Aorta (tissue), 5 donors: Measurements from ENCODE around the gene DVL2. TPM values are rescaled to one million over a fixed set of nuclear protein-coding genes. Genes with fewer than 3 reads are reported as not detected.

Experiments used
- ATAC-seq: fragments of 200-7000 bp; cut with Tn5 transposase; one replicate; pipeline ENCODE4 v1.9.1; 2022; ENCODE audit warnings: moderate library complexity; ENCODE audit not compliant: low FRiP score
- DNase-seq, 2 donors: peaks; one replicate each; pipeline ENCODE4 v3.0.0-alpha.2; 2020
- H3K27ac ChIP-seq, 2 donors: one replicate each; pipeline ENCODE4 v1.5.1; 2013; ENCODE audit warnings: low read length in 2 of 2, mild to moderate bottlenecking in 2 of 2, moderate library complexity in 2 of 2, control low read depth in 1 of 2, inconsistent platforms in 1 of 2, low read depth in 1 of 2
- H3K27me3 ChIP-seq, 2 donors: one replicate each; pipeline ENCODE4 v1.6.1; 2013; ENCODE audit warnings: control low read depth in 1 of 2, low read length in 1 of 2, mild to moderate bottlenecking in 1 of 2, moderate library complexity in 1 of 2; ENCODE audit not compliant: insufficient read depth in 2 of 2, control insufficient read depth in 1 of 2
- H3K36me3 ChIP-seq, 2 donors: one replicate each; pipeline ENCODE4 v1.6.1; 2013; ENCODE audit warnings: control low read depth in 1 of 2, low read length in 1 of 2, mild to moderate bottlenecking in 1 of 2; ENCODE audit not compliant: insufficient read depth in 2 of 2, control insufficient read depth in 1 of 2
- H3K4me1 ChIP-seq, 2 donors: one replicate each; pipeline ENCODE4 v1.6.1; 2013; ENCODE audit warnings: low read length in 2 of 2, control low read depth in 1 of 2, mild to moderate bottlenecking in 1 of 2, moderate library complexity in 1 of 2; ENCODE audit not compliant: insufficient read depth in 2 of 2, control insufficient read depth in 1 of 2
- H3K4me3 ChIP-seq, 2 donors: one replicate each; pipeline ENCODE4 v1.5.1; 2013; ENCODE audit warnings: low read length in 2 of 2, control low read depth in 1 of 2, mild to moderate bottlenecking in 1 of 2
- H3K9me3 ChIP-seq: one replicate; pipeline ENCODE4 v1.6.1; 2013; ENCODE audit warnings: mild to moderate bottlenecking, low read length; ENCODE audit not compliant: control insufficient read depth
- WGBS, 2 donors: extraction: QIAGEN DNeasy Blood & Tissue Kit; methylation state at CpG; one replicate each; pipeline ENCODE4 v1.1.7; 2013; 5-methylcytosine and 5-hydroxymethylcytosine counted together
- intact Hi-C, 2 donors: fragments of 100-400 bp; cut with DNase I; formaldehyde crosslinking; loops; one replicate each; pipeline versions ENCODE4 v1.14.2 to v1.15.0; 2022
- polyA plus RNA-seq, 2 donors: library from polyadenylated mRNA; stranded (reverse); fragments of 200-250 nt; gene quantifications; one replicate each; pipeline ENCODE4 v1.2.3, GENCODE V29; 2013
- total RNA-seq, 2 donors: library from RNA; stranded (reverse); fragmentation: NEBNext Ultra II Directional; extraction: Animal tissue kit (Norgen Biotek cat#: 25700); gene quantifications; one replicate each; pipeline ENCODE4 v1.2.1, GENCODE V29; 2021
- donor health status: healthy with polysubstance abuse.
- donor health status: Bipolar disorder and iron deficiency.
- donor health status: DM: no; HTN: no; CAD: no.
- donor health status: DM: no; HTN: no; CAD: no.
- donor health status: DM: yes; HTN: yes; CAD: no.

DVL2 gene
- total and polyA plus RNA-seq, 4 donors: 10.0 to 45.6 (median 25.1) TPM

GRCh38 chr17:7235693-7236665 lies 1.7 kb upstream of the DVL2 start:
- 81 to 84% methylated on average over 22 of the region's 22 CpGs for WGBS, 2 donors
- Histone ChIP-seq H3K27me3 (no peaks in the 10 kb centered on the region), H3K9me3 (no peaks in the 10 kb centered on the region), H3K4me3 (no peak overlapping the region), H3K36me3 (no peaks in the 10 kb centered on the region), H3K4me1 (no peaks in the 10 kb centered on the region), H3K27ac (no peak overlapping the region)
- intact Hi-C loops: no loop called here
- DNase-seq (peak; percentile 48 to 56), ATAC-seq (no peak)

GRCh38 chr17:7233701-7234082 lies 625 bp downstream of the DVL2 start:
- peak; percentile 11 for ATAC-seq
- H3K4me1 ChIP-seq: no peaks in the 10 kb centered on the region

GRCh38 chr17:7232114-7232513 lies 2.2 kb downstream of the DVL2 start:
- Histone ChIP-seq H3K36me3 (peaks cover 0 to 4% of the 10 kb centered on the region in 2 donors), H3K9me3 (no peaks in the 10 kb centered on the region), H3K27me3 (no peaks in the 10 kb centered on the region), H3K27ac (no peak overlapping the region), H3K4me3 (no peak overlapping the region), H3K4me1 (no peaks in the 10 kb centered on the region)
- ATAC-seq (no peak), DNase-seq (no peak)
- intact Hi-C loops: no loop called here
- WGBS, 2 donors: 77 to 78% methylated on average over 5 of the region's 5 CpGs

More at GRCh38 chr17:7233701-7234082, 625 bp downstream of the DVL2 start:
- WGBS, 2 donors: 1% methylated on average over 9 of the region's 9 CpGs
- Histone ChIP-seq H3K4me3 (peak overlapping the region; percentile 43 to 79), H3K9me3 (no peaks in the 10 kb centered on the region), H3K27me3 (no peaks in the 10 kb centered on the region), H3K27ac (no peak overlapping the region), H3K36me3 (peaks cover 0 to 4% of the 10 kb centered on the region in 2 donors)
- intact Hi-C loops: no loop called here
- DNase-seq: no peak

GRCh38 chr17:7229504-7229903 lies 4.8 kb downstream of the DVL2 start:
- Histone ChIP-seq H3K36me3 (peaks cover 0 to 4% of the 10 kb centered on the region in 2 donors), H3K27ac (no peak overlapping the region), H3K4me1 (no peaks in the 10 kb centered on the region), H3K4me3 (no peak overlapping the region), H3K27me3 (no peaks in the 10 kb centered on the region), H3K9me3 (no peaks in the 10 kb centered on the region)
- DNase-seq (no peak), ATAC-seq (no peak)
- intact Hi-C loops: no loop called here
- 94 to 96% methylated on average over 19 of the region's 19 CpGs for WGBS, 2 donors

GRCh38 chr17:7228920-7229319 lies 5.4 kb downstream of the DVL2 start:
- H3K4me3 ChIP-seq: no peak overlapping the region
- intact Hi-C loops: no loop called here
- no peak overlapping the region for H3K27ac ChIP-seq
- H3K36me3 ChIP-seq: peaks cover 3 to 4% of the 10 kb centered on the region in 2 donors
- no peaks in the 10 kb centered on the region for H3K4me1 ChIP-seq
- no peak for ATAC-seq
- no peaks in the 10 kb centered on the region for H3K9me3 ChIP-seq
- no peak for DNase-seq
- no peaks in the 10 kb centered on the region for H3K27me3 ChIP-seq
- 88 to 90% methylated on average over 14 of the region's 14 CpGs for WGBS, 2 donors

GRCh38 chr17:7226721-7227710 lies 7.3 kb downstream of the DVL2 start:
- Histone ChIP-seq H3K27me3 (no peaks in the 10 kb centered on the region), H3K36me3 (peaks cover 4 to 6% of the 10 kb centered on the region in 2 donors), H3K27ac (no peak overlapping the region), H3K9me3 (no peaks in the 10 kb centered on the region), H3K4me1 (no peaks in the 10 kb centered on the region), H3K4me3 (no peak overlapping the region)
- intact Hi-C loops: no loop called here
- no peak for ATAC-seq
- DNase-seq: no peak
- 88 to 89% methylated on average over 31 of the region's 31 CpGs for WGBS, 2 donors

GRCh38 chr17:7225711-7226331 lies 8.5 kb downstream of the DVL2 start:
- H3K4me3 ChIP-seq: no peak overlapping the region
- intact Hi-C loops: no loop called here
- H3K9me3 ChIP-seq: no peaks in the 10 kb centered on the region
- no peak for ATAC-seq
- no peak overlapping the region for H3K27ac ChIP-seq
- H3K4me1 ChIP-seq: no peaks in the 10 kb centered on the region
- H3K36me3 ChIP-seq: peaks cover 4 to 6% of the 10 kb centered on the region in 2 donors
- H3K27me3 ChIP-seq: no peaks in the 10 kb centered on the region
- no peak for DNase-seq
- 71 to 72% methylated on average over 16 to 21 of the region's 21 CpGs for WGBS, 2 donors

GRCh38 chr17:7224661-7225111 lies 9.6 kb downstream of the DVL2 start:
- no peaks in the 10 kb centered on the region for H3K27me3 ChIP-seq
- no peak overlapping the region for H3K27ac ChIP-seq
- 55 to 60% methylated on average over 15 of the region's 15 CpGs for WGBS, 2 donors
- peaks cover 3 to 6% of the 10 kb centered on the region in 2 donors for H3K36me3 ChIP-seq
- intact Hi-C loops: no loop called here
- no peak for ATAC-seq
- H3K4me1 ChIP-seq: no peaks in the 10 kb centered on the region
- DNase-seq: no peak
- no peak overlapping the region for H3K4me3 ChIP-seq
- no peaks in the 10 kb centered on the region for H3K9me3 ChIP-seq
